Uterus (tissue), 2 donors: ENCODE measurements around the gene TBC1D13.

Source experiments
- POLR2A ChIP-seq, 2 donors: fragments of 450-650 bp; IDR thresholded peaks; one replicate each; pipeline ENCODE4 v1.6.1; 2016; ENCODE audit warnings: antibody characterized with exemption in 2 of 2, mild to moderate bottlenecking in 1 of 2, moderate library complexity in 1 of 2
- TF ChIP-seq, protein P1 (sequence below), 4 experiments: fragments of 200-600 bp in 2 of 4; fragments of 450-650 bp in 2 of 4; sonication (generic) in 2 of 4; IDR thresholded peaks; one replicate each; pipeline ENCODE4 v1.5.1; 2016 to 2019; ENCODE audit warnings: antibody characterized with exemption in 4 of 4, mild to moderate bottlenecking in 2 of 4, moderate library complexity in 1 of 4

- TF ChIP-seq, protein P1, sequence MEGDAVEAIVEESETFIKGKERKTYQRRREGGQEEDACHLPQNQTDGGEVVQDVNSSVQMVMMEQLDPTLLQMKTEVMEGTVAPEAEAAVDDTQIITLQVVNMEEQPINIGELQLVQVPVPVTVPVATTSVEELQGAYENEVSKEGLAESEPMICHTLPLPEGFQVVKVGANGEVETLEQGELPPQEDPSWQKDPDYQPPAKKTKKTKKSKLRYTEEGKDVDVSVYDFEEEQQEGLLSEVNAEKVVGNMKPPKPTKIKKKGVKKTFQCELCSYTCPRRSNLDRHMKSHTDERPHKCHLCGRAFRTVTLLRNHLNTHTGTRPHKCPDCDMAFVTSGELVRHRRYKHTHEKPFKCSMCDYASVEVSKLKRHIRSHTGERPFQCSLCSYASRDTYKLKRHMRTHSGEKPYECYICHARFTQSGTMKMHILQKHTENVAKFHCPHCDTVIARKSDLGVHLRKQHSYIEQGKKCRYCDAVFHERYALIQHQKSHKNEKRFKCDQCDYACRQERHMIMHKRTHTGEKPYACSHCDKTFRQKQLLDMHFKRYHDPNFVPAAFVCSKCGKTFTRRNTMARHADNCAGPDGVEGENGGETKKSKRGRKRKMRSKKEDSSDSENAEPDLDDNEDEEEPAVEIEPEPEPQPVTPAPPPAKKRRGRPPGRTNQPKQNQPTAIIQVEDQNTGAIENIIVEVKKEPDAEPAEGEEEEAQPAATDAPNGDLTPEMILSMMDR (IDR thresholded peaks at IDR 0.05): no peak
- no peak for TF ChIP-seq POLR2A (IDR thresholded peaks at IDR 0.05)
These were observed 36.0 kb upstream of the TBC1D13 start for GRCh38 chr9:128750926-128751595.
